Breast epithelium (tissue), 4 donors: ENCODE measurements around the gene DNAJC16. TPM values are rescaled to one million over a fixed set of nuclear protein-coding genes. Genes with fewer than 3 reads are reported as not detected.
"Not testable (repeated sequence)": the region's sequence is repeated elsewhere in the genome, so short reads cannot be mapped to it uniquely, and the experiment has no call there.

Experiments
- DNase-seq, 2 donors: peaks; one replicate each; pipeline ENCODE4 v3.0.0-alpha.2; 2019; ENCODE audit warnings: low spot score in 2 of 2
- H3K27ac ChIP-seq, 2 donors: fragments of 200-600 bp; sonication (generic) in 1 of 2; one replicate each; pipeline ENCODE4 v1.5.1; 2016 to 2019; ENCODE audit warnings: mild to moderate bottlenecking in 1 of 2
- H3K27me3 ChIP-seq, 2 donors: fragments of 200-600 bp; sonication (generic) in 1 of 2; one replicate each; pipeline versions ENCODE4 v1.5.1 to v1.6.0; 2017 to 2019; ENCODE audit warnings: control low read depth in 1 of 2, mild to moderate bottlenecking in 1 of 2
- H3K36me3 ChIP-seq: fragments of 200-600 bp; one replicate; pipeline ENCODE4 v1.5.1; 2019
- H3K4me1 ChIP-seq, 2 donors: fragments of 200-600 bp; sonication (generic); one replicate each; pipeline ENCODE4 v1.5.1; 2016 to 2019; ENCODE audit warnings: control low read depth in 1 of 2
- H3K4me3 ChIP-seq, 3 donors: fragments of 200-600 bp; sonication (generic); 1 replicate in 2 of 3; 2 replicates in 1 of 3; pipeline ENCODE4 v1.5.1; 2016 to 2019; ENCODE audit warnings: mild to moderate bottlenecking in 3 of 3, moderate library complexity in 2 of 3
- H3K9me3 ChIP-seq, 2 donors: fragments of 200-600 bp; sonication (generic) in 1 of 2; one replicate each; pipeline ENCODE4 v1.5.1; 2016 to 2019; ENCODE audit warnings: control low read depth in 1 of 2
- POLR2A ChIP-seq: fragments of 450-650 bp; IDR thresholded peaks from one replicate; pipeline ENCODE4 v1.6.1; 2016; ENCODE audit warnings: antibody characterized with exemption, mild to moderate bottlenecking, moderate library complexity
- POLR2AphosphoS5 ChIP-seq, 3 donors: sonication (generic); formaldehyde crosslinking; IDR thresholded peaks; one replicate each; pipeline ENCODE4 v1.6.1; 2017; ENCODE audit warnings: antibody characterized with exemption in 3 of 3
- intact Hi-C: fragments of 100-400 bp; cut with DNase I; formaldehyde crosslinking; loops from one replicate; pipeline ENCODE4 v1.15.1; 2023; ENCODE audit warnings: low total_unique reads
- total RNA-seq, 3 donors: library from RNA; depleted of rRNA; stranded (reverse); fragments of >200 nt; gene quantifications; one replicate each; pipeline ENCODE4 v1.1.0, GENCODE V29; 2016
- TF ChIP-seq, protein P1 (sequence below), 3 donors: fragments of 450-650 bp; IDR thresholded peaks; one replicate each; pipeline ENCODE4 v1.5.1; 2016 to 2017; ENCODE audit warnings: antibody characterized with exemption in 3 of 3, mild to moderate bottlenecking in 3 of 3, moderate library complexity in 3 of 3

The DNAJC16 gene
- total RNA-seq, 3 donors from 2014 or later, result 14.1 to 30.4 (median 21.0) TPM

DNA sequence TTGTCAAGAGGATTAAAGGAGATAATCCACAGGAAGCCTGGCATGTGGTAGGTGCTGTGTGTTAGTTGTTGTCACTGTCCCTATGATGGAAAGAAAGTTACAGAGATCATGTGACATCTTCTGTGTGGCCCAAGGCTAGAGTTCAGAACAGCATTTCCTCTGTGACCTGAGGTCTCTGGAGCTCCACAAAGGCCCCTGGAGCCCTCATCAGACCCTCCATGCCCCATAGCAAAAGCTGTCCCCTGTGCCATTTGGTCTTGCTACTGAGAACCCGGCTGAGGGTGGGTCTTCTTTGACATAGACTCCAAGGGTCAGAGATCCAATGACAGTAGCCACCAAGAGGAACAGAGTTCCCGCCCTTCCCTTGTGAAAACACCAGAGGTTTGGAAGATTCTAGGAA lies 42.7 kb upstream of the DNAJC16 start:
- DNase-seq, result no peak
- H3K27me3 ChIP-seq, result no peaks in the 10 kb centered on the region
- no peaks in the 10 kb centered on the region for H3K36me3 ChIP-seq
- H3K9me3 ChIP-seq, result no peaks in the 10 kb centered on the region
- TF ChIP-seq, protein P1, sequence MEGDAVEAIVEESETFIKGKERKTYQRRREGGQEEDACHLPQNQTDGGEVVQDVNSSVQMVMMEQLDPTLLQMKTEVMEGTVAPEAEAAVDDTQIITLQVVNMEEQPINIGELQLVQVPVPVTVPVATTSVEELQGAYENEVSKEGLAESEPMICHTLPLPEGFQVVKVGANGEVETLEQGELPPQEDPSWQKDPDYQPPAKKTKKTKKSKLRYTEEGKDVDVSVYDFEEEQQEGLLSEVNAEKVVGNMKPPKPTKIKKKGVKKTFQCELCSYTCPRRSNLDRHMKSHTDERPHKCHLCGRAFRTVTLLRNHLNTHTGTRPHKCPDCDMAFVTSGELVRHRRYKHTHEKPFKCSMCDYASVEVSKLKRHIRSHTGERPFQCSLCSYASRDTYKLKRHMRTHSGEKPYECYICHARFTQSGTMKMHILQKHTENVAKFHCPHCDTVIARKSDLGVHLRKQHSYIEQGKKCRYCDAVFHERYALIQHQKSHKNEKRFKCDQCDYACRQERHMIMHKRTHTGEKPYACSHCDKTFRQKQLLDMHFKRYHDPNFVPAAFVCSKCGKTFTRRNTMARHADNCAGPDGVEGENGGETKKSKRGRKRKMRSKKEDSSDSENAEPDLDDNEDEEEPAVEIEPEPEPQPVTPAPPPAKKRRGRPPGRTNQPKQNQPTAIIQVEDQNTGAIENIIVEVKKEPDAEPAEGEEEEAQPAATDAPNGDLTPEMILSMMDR (IDR thresholded peaks at IDR 0.05), result no peak
- TF ChIP-seq POLR2A (no peak), POLR2AphosphoS5 (IDR thresholded peaks at IDR 0.05) (no peak)
- H3K4me1 ChIP-seq, result no peaks in the 10 kb centered on the region
- intact Hi-C loops, result no loop called here
- no peak overlapping the region for H3K27ac ChIP-seq
- no peak overlapping the region for H3K4me3 ChIP-seq

DNA sequence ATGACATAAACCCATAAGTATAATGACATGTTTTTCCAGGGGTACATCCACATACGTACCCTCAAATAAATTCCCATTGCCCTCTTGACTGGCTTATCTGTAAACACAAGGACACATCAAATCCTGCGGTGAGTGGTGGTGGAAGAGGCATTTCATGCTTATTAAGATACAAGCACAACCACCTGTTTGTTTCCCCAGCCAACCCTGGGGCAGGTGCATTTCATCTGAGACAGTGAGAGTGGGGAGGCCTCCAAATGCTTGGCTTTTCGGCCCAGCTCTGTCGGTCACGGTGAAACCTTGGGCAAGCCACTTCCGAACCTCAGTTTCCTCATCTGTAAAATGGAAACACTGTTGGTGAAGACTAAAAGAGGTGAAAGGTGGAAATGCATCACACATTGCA lies 42.2 kb upstream of the DNAJC16 start:
- H3K27me3 ChIP-seq, intact Hi-C loops, H3K4me1 ChIP-seq: not testable (repeated sequence)

DNA sequence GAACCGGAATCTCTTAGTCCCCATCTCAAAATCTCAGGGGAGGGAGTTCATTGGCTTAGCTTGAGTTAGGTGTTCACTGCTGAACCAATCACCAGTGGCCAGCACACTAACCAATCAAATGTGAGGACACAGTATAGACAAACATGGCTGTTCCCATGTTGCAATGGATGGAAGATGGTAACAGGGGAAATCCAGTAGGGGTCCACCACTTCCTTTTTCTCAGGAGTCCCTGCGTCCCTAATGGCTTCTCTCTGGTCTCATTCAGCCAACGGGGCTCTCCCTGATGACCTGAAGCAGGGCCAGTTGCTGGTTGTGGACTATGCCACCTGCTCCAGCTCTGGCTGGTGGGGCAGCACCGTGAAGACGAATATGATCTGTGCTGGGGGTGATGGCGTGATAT lies 41.0 kb upstream of the DNAJC16 start:
- no peak for DNase-seq
- H3K4me1 ChIP-seq, result no peaks in the 10 kb centered on the region
- no peak overlapping the region for H3K4me3 ChIP-seq
- intact Hi-C loops, result no loop called here
- TF ChIP-seq, protein P1 (IDR thresholded peaks at IDR 0.05), result no peak
- no peak for TF ChIP-seq POLR2AphosphoS5 (IDR thresholded peaks at IDR 0.05)
- TF ChIP-seq POLR2A, result no peak
- H3K9me3 ChIP-seq, result no peaks in the 10 kb centered on the region
- H3K27me3 ChIP-seq, result no peaks in the 10 kb centered on the region
- no peak overlapping the region for H3K27ac ChIP-seq
- no peaks in the 10 kb centered on the region for H3K36me3 ChIP-seq

More for the DNA sequence above, 42.2 kb upstream of the DNAJC16 start:
- H3K9me3 ChIP-seq, H3K27ac ChIP-seq, H3K36me3 ChIP-seq, DNase-seq, H3K4me3 ChIP-seq: not testable (repeated sequence)

DNA sequence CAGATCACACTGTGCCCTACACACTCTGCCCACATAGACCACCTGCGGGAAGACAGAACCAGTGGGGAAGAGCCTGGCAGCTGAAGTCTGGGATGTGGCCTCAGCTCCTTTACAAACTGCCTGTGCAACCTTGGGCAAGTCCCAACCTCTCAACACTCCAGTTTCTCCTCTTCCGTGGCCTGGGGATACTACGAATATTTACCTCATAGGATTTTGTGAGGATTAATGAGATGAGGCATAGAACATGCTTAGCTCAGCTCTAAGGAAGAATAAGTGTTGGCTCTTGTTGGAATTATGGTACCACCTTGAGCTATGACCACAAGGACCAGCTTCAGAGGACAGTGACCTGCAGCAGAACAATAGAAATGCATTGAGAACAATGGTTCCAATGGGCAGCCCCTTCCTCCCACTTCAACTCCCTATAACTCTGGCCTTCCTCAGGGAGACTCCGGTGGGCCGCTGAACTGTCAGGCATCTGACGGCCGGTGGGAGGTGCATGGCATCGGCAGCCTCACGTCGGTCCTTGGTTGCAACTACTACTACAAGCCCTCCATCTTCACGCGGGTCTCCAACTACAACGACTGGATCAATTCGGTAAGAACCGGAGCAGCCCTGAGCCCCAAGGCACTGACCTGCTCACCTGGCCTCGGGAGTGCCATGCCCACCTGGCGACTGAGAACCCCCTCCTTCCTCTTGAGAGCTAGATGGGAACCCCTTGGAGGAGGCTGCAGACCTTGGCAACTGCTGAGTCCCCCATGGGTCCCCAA lies 39.6 kb upstream of the DNAJC16 start:
- DNase-seq, H3K36me3 ChIP-seq, H3K9me3 ChIP-seq, H3K27ac ChIP-seq, H3K4me1 ChIP-seq, H3K27me3 ChIP-seq, intact Hi-C loops, H3K4me3 ChIP-seq: not testable (repeated sequence)

DNA sequence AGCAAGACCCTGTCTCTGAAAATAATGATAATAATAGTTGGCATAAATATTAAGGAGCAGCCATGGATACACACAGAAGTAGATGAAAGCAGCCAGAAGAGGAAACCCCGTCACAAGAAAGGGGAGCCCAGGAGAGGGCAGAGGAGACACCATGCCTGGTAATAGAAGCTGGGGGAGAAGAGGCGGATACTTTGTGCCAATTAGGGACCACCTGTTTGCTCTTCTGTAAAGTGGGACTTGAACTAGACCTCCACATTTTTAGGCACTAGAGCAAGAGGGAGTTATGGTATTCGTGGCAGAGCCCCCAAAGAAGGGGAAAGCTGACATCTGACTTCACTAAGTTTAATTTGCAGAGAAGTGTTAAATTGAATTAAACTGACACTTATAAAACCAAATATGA lies 38.3 kb upstream of the DNAJC16 start:
- Histone ChIP-seq H3K4me1 (no peaks in the 10 kb centered on the region), H3K36me3 (no peaks in the 10 kb centered on the region), H3K9me3 (no peaks in the 10 kb centered on the region), H3K27me3 (no peaks in the 10 kb centered on the region), H3K4me3 (no peak overlapping the region), H3K27ac (no peak overlapping the region)
- intact Hi-C loops, result no loop called here
- DNase-seq, result no peak
- TF ChIP-seq POLR2A (no peak), POLR2AphosphoS5 (IDR thresholded peaks at IDR 0.05) (no peak)
- TF ChIP-seq, protein P1 (IDR thresholded peaks at IDR 0.05), result no peak

DNA sequence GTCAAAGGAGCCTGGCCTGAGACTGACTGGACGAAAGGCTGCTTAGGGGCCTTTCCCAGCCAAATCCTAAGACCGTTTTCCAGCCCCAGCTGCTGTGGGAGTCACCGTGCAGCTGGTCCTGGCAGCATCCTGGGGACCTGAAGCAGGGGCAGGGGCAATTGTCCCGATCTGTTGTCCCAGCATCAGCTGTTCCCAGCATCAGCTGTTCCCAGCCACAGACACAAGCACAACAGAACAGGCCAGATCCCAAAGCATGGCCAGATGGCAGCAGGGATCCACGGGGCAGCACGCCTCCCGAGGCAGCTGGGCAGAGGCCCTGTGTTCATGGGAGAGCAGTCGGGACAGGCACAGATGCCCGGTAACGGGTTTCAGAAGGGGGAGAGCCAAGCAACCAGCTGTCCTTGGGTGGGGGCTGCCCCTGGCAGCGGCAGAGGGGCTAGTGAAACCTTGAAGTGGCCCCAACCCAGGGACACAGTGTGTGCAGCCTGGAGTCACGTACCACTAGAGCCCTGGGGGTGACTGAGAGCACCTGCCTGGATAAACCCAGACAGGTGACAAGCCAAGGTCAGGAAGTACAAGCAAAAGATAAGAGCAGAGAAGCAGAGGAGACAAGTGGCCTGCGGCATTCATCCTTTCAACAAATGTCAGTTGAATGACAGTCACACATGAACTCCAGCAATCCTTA lies 37.5 kb upstream of the DNAJC16 start:
- TF ChIP-seq POLR2AphosphoS5 (IDR thresholded peaks at IDR 0.05) (no peak), POLR2A (no peak)
- TF ChIP-seq, protein P1 (IDR thresholded peaks at IDR 0.05), result no peak
- intact Hi-C loops, result no loop called here

DNA sequence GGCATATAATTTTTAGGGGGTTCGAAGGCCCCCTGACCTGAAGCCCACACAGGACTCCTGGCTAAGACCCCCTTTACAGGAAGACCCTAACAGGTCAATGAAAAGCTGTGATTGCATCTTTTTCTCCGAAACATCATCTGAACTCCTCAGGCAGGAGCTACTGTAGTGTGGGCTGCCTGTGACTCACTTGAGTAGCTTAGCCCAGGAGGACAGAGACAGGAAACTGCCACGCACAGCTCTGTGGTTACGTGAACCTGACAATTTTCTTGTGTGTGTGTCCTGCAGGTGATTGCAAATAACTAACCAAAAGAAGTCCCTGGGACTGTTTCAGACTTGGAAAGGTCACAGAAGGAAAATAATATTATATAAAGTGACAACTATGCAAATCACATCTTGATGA lies 35.6 kb upstream of the DNAJC16 start:
- H3K27me3 ChIP-seq, H3K9me3 ChIP-seq, H3K4me3 ChIP-seq, H3K27ac ChIP-seq, intact Hi-C loops, H3K4me1 ChIP-seq, DNase-seq, H3K36me3 ChIP-seq: not testable (repeated sequence)

More for the DNA sequence above, 37.5 kb upstream of the DNAJC16 start:
- H3K4me3 ChIP-seq, result no peak overlapping the region
- no peak overlapping the region for H3K27ac ChIP-seq
- no peak for DNase-seq
- H3K9me3 ChIP-seq, result no peaks in the 10 kb centered on the region
- H3K4me1 ChIP-seq, result no peaks in the 10 kb centered on the region
- H3K27me3 ChIP-seq, result no peaks in the 10 kb centered on the region
- H3K36me3 ChIP-seq, result no peaks in the 10 kb centered on the region
